Activated CD8-positive, alpha-beta T cell treated with anti-CD3 and anti-CD28 coated beads, Interleukin-2, amount 10 ng/mL, durations not matched to agents 7 days and 5 days (primary cell): ENCODE results near the gene ATP7B. TPM values are rescaled to one million over a fixed set of nuclear protein-coding genes. Genes with fewer than 3 reads are reported as not detected.
"Not testable (repeated sequence)": the region's sequence is repeated elsewhere in the genome, so short reads cannot be mapped to it uniquely, and the experiment has no call there.

ENCODE experiments used
- ATAC-seq: fragments of 150-1000 bp; cut with Tn5 transposase; one replicate; pipeline ENCODE4 v1.10.0; 2021; ENCODE audit warnings: moderate library complexity
- CTCF ChIA-PET: fragments of 350-600 bp; sonication (Branson Sonifier 250); formaldehyde crosslinking; loops from one replicate; lab custom pipeline; 2021; ENCODE audit warnings: antibody characterized with exemption; lab: Charles Lee
- POLR2A ChIA-PET: fragments of 350-600 bp; sonication (Branson Sonifier 250); formaldehyde crosslinking; loops from one replicate; lab custom pipeline; 2021; ENCODE audit warnings: antibody characterized with exemption; lab: Charles Lee
- DNase-seq: peaks from one replicate; pipeline ENCODE4 v3.0.0-alpha.2; 2020
- H3K27ac Mint-ChIP-seq: one replicate; pipeline ENCODE4 v1.8.0; 2021; ENCODE audit warnings: mild to moderate bottlenecking, mixed read lengths
- H3K27me3 Mint-ChIP-seq: one replicate; pipeline ENCODE4 v1.8.0; 2021; ENCODE audit warnings: low read depth, mixed read lengths
- H3K36me3 Mint-ChIP-seq: one replicate; pipeline ENCODE4 v1.8.0; 2021; ENCODE audit warnings: low read depth, mixed read lengths
- H3K4me1 Mint-ChIP-seq: one replicate; pipeline ENCODE4 v1.8.0; 2021; ENCODE audit warnings: low read depth, mixed read lengths
- H3K4me3 Mint-ChIP-seq: one replicate; pipeline ENCODE4 v1.8.0; 2021; ENCODE audit warnings: mild to moderate bottlenecking, mixed read lengths
- H3K9me3 Mint-ChIP-seq: one replicate; pipeline ENCODE4 v1.8.0; 2022; ENCODE audit warnings: mixed read lengths; ENCODE audit not compliant: insufficient read depth
- total RNA-seq, 2 experiments: library from RNA; stranded (reverse); gene quantifications; one replicate each; pipeline ENCODE4 v1.2.3, GENCODE V29; 2021

The ATP7B gene
- total RNA-seq, 2 experiments from 2014 or later: 0.29 to 0.37 TPM

DNA sequence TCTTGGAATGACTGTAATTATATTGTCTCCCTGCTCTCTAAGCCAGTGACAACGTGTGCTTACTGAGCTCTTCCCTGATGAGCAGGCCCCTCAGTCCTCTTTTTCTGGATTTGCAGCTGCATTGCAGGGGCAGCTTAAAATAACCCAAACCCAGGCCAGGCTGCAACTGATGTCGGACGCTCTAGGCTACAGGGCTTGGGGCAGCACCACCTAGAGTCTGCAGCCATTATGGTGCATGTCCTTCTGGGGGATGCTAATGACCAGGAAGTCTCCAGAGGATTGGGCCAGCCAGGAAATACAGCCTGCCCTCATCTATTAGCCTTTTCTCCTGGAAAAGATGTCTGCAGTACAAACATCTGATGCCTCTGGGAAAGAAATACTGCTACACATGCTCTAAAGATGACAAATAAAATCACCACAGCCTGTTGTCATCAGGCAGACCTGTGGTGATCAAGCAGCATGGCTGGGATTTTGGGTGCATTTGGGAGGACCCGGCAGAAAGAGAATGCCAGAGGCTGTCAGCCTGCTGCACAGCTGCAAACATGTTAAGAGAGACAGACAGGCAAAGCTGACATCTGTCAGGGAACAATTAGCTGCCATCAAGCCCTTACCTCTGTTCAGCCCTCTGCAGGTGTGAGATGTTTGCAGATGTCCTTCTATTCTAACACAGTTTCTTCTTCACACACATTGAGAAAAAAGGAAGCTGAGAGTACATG is 97.7 kb downstream of the ATP7B start:
- Mint-ChIP-seq H3K4me3 (no peak overlapping the region), H3K36me3 (no peaks in the 10 kb centered on the region), H3K27ac (no peak overlapping the region), H3K27me3 (no peaks in the 10 kb centered on the region), H3K9me3 (no peaks in the 10 kb centered on the region), H3K4me1 (peaks cover 16% of the 10 kb centered on the region)
- no peak for ATAC-seq
- CTCF ChIA-PET: interaction anchor here (0.7 to 1.3 kb wide), 4 partner anchors 8 to 98 kb away, joined by 3 to 6 read pairs (median 4); no protein-coding TSS in a partner anchor
- DNase-seq: no peak
- POLR2A ChIA-PET: no interaction called here

- POLR2A ChIA-PET: no interaction called here
- Mint-ChIP-seq H3K27ac (no peak overlapping the region), H3K27me3 (no peaks in the 10 kb centered on the region), H3K9me3 (no peaks in the 10 kb centered on the region), H3K36me3 (no peaks in the 10 kb centered on the region), H3K4me3 (no peak overlapping the region), H3K4me1 (peaks cover 16% of the 10 kb centered on the region)
- CTCF ChIA-PET: interaction anchor here (0.7 to 1.3 kb wide), 2 partner anchors 9 to 48 kb away, joined by 3 to 6 read pairs; no protein-coding TSS in a partner anchor
- no peak for DNase-seq
- ATAC-seq: no peak
Measured at GRCh38 chr13:51912511-51913225, 98.6 kb downstream of the ATP7B start.

DNA sequence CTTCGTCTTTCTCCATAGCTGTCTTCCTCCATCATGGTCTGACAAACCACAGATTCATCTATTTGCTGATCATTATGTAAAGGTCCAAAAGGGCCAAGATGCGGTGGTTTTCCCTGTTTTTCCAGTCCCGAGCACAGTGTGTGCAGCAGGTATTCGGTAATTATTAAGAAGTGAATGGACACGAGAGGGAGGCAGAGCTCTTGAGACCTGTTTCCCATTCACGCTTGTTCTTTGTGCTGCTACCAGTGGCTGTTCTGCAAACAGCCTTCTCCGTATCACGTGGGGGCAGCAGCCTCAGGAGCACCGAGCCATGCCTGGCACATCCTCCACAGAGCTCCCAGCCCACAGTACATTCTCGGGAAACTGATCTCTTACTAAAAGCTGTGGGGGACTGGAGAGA is 99.2 kb downstream of the ATP7B start:
- peaks cover 16% of the 10 kb centered on the region for H3K4me1 Mint-ChIP-seq
- DNase-seq (no peak), ATAC-seq (no peak)
- CTCF ChIA-PET: interaction anchor here (1.3 kb wide), 1 partner anchor 10 kb away, joined by 6 read pairs; no protein-coding TSS in a partner anchor
- no peaks in the 10 kb centered on the region for H3K36me3 Mint-ChIP-seq
- no peak overlapping the region for H3K4me3 Mint-ChIP-seq
- H3K27ac Mint-ChIP-seq: no peak overlapping the region
- no peaks in the 10 kb centered on the region for H3K9me3 Mint-ChIP-seq
- no peaks in the 10 kb centered on the region for H3K27me3 Mint-ChIP-seq
- POLR2A ChIA-PET: no interaction called here

GRCh38 chr13:51910508-51910907 is 100.7 kb downstream of the ATP7B start:
- POLR2A ChIA-PET: interaction anchor here (1.0 kb wide), 1 partner anchor 9 kb away, joined by 4 read pairs; no protein-coding TSS in a partner anchor
- Mint-ChIP-seq H3K36me3 (no peaks in the 10 kb centered on the region), H3K4me1 (peaks cover 16% of the 10 kb centered on the region), H3K27ac (no peak overlapping the region), H3K9me3 (no peaks in the 10 kb centered on the region), H3K27me3 (no peaks in the 10 kb centered on the region), H3K4me3 (no peak overlapping the region)
- ATAC-seq: no peak
- CTCF ChIA-PET: interaction anchor here (1.5 kb wide), 1 partner anchor 17 kb away, joined by 4 read pairs; no protein-coding TSS in a partner anchor
- no peak for DNase-seq

DNA sequence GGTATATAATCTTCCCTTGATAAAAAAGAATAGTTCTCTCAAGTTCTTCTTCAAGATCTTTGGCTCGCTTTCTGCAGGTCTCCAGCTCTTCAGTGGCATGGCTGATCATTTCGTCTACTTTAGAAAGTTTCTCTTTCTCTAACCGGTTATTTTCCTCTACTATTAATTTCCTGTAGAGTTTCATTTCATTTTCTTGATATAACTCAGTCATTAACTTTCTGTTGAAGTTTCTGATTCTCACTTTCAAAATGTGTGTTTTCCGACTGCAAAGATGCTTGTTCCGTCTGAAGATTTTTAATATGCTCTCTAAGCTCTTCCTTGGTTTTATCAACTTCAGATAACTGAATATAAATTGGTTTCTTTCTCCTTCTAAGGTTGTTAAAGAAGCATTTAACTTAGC is 102.0 kb downstream of the ATP7B start:
- H3K4me3 Mint-ChIP-seq, ATAC-seq, H3K27me3 Mint-ChIP-seq, H3K9me3 Mint-ChIP-seq, DNase-seq, H3K27ac Mint-ChIP-seq, H3K36me3 Mint-ChIP-seq: not testable (repeated sequence)
- peaks cover 16% of the 10 kb centered on the region for H3K4me1 Mint-ChIP-seq
- ChIA-PET POLR2A (interaction anchor here (0.6 to 1.1 kb wide), 2 partner anchors 20 to 843 kb away, joined by 3 to 4 read pairs; no protein-coding TSS in a partner anchor), CTCF (interaction anchor here (1.8 kb wide), 1 partner anchor 14 kb away, joined by 4 read pairs; no protein-coding TSS in a partner anchor)

GRCh38 chr13:51907040-51907732 is 104.1 kb downstream of the ATP7B start:
- POLR2A ChIA-PET: no interaction called here
- CTCF ChIA-PET: interaction anchor here (0.8 kb wide), 1 partner anchor 221 kb away, joined by 3 read pairs; no protein-coding TSS in a partner anchor
- no peak for ATAC-seq

DNA sequence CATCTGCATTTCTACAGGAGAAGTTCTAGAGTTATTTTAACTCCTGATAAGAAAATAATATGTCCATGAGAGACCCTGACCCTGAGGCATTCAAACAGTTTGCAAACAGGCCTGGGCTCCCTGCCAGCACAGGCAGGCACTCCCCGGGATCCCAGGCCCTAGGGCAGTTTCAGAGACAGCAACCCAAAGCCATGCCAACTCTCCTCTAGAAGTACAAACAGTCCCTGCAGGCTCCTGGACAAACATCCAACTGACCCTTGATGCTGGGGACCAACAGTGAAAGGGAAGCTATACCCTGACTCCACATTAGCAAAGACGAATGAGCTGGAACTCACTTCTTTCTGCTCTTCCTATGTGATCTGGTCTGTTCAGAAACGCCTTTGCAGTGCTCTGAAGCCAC is 104.7 kb downstream of the ATP7B start:
- ChIA-PET CTCF (interaction anchor here (0.8 kb wide), 1 partner anchor 221 kb away, joined by 3 read pairs; no protein-coding TSS in a partner anchor), POLR2A (no interaction called here)
- H3K27me3 Mint-ChIP-seq: peaks cover 2% of the 10 kb centered on the region
- DNase-seq (no peak), ATAC-seq (no peak)
- no peaks in the 10 kb centered on the region for H3K9me3 Mint-ChIP-seq
- H3K4me3 Mint-ChIP-seq: no peak overlapping the region
- no peak overlapping the region for H3K27ac Mint-ChIP-seq
- no peaks in the 10 kb centered on the region for H3K36me3 Mint-ChIP-seq
- peaks cover 8% of the 10 kb centered on the region for H3K4me1 Mint-ChIP-seq

More at GRCh38 chr13:51907040-51907732, 104.1 kb downstream of the ATP7B start:
- H3K9me3 Mint-ChIP-seq: no peaks in the 10 kb centered on the region
- no peaks in the 10 kb centered on the region for H3K27me3 Mint-ChIP-seq
- H3K36me3 Mint-ChIP-seq: no peaks in the 10 kb centered on the region
- no peak overlapping the region for H3K4me3 Mint-ChIP-seq
- DNase-seq: no peak
- peaks cover 13% of the 10 kb centered on the region for H3K4me1 Mint-ChIP-seq
- no peak overlapping the region for H3K27ac Mint-ChIP-seq

DNA sequence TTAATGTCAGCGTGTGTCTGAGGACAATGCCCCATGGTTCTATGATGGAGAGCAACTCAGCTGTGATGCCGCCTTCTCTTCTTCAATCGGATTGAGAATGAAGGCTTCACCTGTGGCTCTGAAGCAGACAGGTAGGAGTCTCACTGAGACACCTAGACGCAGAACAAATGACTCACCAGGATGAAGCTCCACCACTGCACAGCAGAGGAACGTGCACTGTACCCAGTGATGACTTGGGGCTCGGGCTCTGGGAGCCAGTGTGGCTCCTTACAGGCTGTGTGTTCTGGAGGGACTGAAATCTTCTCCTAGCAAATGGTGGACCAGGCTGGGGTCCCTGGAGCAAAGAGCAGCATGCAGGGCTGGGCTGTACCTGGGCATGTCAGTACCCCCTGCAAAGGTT is 105.5 kb downstream of the ATP7B start:
- Mint-ChIP-seq H3K4me1 (peaks cover 8% of the 10 kb centered on the region), H3K27ac (no peak overlapping the region), H3K4me3 (no peak overlapping the region), H3K27me3 (peaks cover 6% of the 10 kb centered on the region), H3K9me3 (no peaks in the 10 kb centered on the region), H3K36me3 (no peaks in the 10 kb centered on the region)
- ATAC-seq (no peak), DNase-seq (no peak)
- POLR2A ChIA-PET: no interaction called here
- CTCF ChIA-PET: no interaction called here

GRCh38 chr13:51902776-51903175 is 108.5 kb downstream of the ATP7B start:
- no peaks in the 10 kb centered on the region for H3K36me3 Mint-ChIP-seq
- H3K4me3 Mint-ChIP-seq: no peak overlapping the region
- peaks cover 5% of the 10 kb centered on the region for H3K4me1 Mint-ChIP-seq
- ChIA-PET POLR2A (no interaction called here), CTCF (interaction anchor here (0.9 to 1.4 kb wide), 2 partner anchors 69 to 299 kb away, joined by 3 read pairs; no protein-coding TSS in a partner anchor)
- H3K27ac Mint-ChIP-seq: no peak overlapping the region
- ATAC-seq (no peak), DNase-seq (no peak)
- peaks cover 19% of the 10 kb centered on the region for H3K27me3 Mint-ChIP-seq
- H3K9me3 Mint-ChIP-seq: no peaks in the 10 kb centered on the region

DNA sequence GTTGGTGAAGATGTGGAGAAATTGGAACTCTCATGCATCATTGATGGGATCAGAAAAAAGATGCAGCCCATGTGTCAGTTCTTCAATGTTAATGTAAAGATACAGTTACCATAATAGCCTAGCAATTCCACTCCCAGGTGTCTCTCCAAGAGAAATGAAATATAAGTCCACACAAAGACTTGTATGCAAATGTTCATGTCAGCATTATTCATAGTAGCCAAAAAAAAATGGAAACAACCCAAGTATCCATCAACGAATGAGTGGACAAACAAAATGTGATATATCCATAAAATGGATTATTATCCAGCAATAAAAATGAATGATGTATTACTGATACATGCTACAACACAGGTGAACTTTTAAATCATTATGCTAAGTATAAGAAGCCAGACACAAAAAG is 110.8 kb downstream of the ATP7B start:
- H3K27me3 Mint-ChIP-seq: peaks cover 19% of the 10 kb centered on the region
- no peaks in the 10 kb centered on the region for H3K9me3 Mint-ChIP-seq
- H3K36me3 Mint-ChIP-seq: no peaks in the 10 kb centered on the region
- ChIA-PET POLR2A (no interaction called here), CTCF (no interaction called here)
- no peak overlapping the region for H3K4me3 Mint-ChIP-seq
- H3K4me1 Mint-ChIP-seq: peaks cover 5% of the 10 kb centered on the region
- no peak for ATAC-seq
- H3K27ac Mint-ChIP-seq: no peak overlapping the region
- no peak for DNase-seq
